CD4-positive, alpha-beta T cell (primary cell): ENCODE measurements around the gene PMF1. TPM values are rescaled to one million over a fixed set of nuclear protein-coding genes. Genes with fewer than 3 reads are reported as not detected.

Source experiments
- ATAC-seq: fragments of 200-7000 bp; cut with Tn5 transposase; one replicate; pipeline ENCODE4 v1.10.0; 2022; ENCODE audit warnings: mild to moderate bottlenecking; ENCODE audit not compliant: poor library complexity
- CTCF ChIA-PET: fragments of 350-600 bp; sonication (Branson Sonifier 250); formaldehyde crosslinking; loops from one replicate; lab custom pipeline; 2021; ENCODE audit warnings: antibody characterized with exemption, inconsistent platforms; lab: Charles Lee
- POLR2A ChIA-PET: fragments of 350-600 bp; sonication (Branson Sonifier 250); formaldehyde crosslinking; loops from one replicate; lab custom pipeline; 2021; ENCODE audit warnings: antibody characterized with exemption, inconsistent platforms; lab: Charles Lee
- DNase-seq, 14 experiments: peaks; one replicate each; pipeline ENCODE4 v3.0.0-alpha.2; 2013 to 2020; ENCODE audit warnings: mixed read lengths in 2 of 14
- H3K27ac ChIP-seq, 2 donors: one replicate each; pipeline versions ENCODE4 v1.5.1 to v1.7.0; 2013; ENCODE audit warnings: low read length in 2 of 2, low read depth in 1 of 2, mild to moderate bottlenecking in 1 of 2
- H3K27me3 ChIP-seq, 2 experiments: 1 replicate in 1 of 2; 2 replicates in 1 of 2; pipeline versions ENCODE4 v1.6.1 to v1.7.0; 2013; ENCODE audit warnings: low read length in 2 of 2, control low read depth in 1 of 2, mild to moderate bottlenecking in 1 of 2, moderate library complexity in 1 of 2; ENCODE audit not compliant: insufficient read depth in 2 of 2, control insufficient read depth in 1 of 2
- H3K36me3 ChIP-seq: one replicate; pipeline ENCODE4 v1.6.1; 2013; ENCODE audit warnings: low read length, control low read depth; ENCODE audit not compliant: insufficient read depth
- H3K4me1 ChIP-seq: one replicate; pipeline ENCODE4 v1.6.1; 2013; ENCODE audit warnings: low read length, control low read depth; ENCODE audit not compliant: insufficient read depth
- H3K4me3 ChIP-seq: one replicate; pipeline ENCODE4 v1.5.1; 2013; ENCODE audit warnings: mild to moderate bottlenecking, low read length, moderate library complexity
- H3K9me3 ChIP-seq, 2 experiments: 1 replicate in 1 of 2; 2 replicates in 1 of 2; pipeline versions ENCODE4 v1.6.1 to v1.7.0; 2013; ENCODE audit warnings: low read length in 2 of 2, mild to moderate bottlenecking in 2 of 2, control low read depth in 1 of 2, moderate library complexity in 1 of 2; ENCODE audit not compliant: control insufficient read depth in 1 of 2, insufficient read depth in 1 of 2
- H3K27ac Mint-ChIP-seq: one replicate; pipeline ENCODE4 v1.8.0; 2020; ENCODE audit warnings: mixed read lengths
- H3K27me3 Mint-ChIP-seq: one replicate; pipeline ENCODE4 v1.8.0; 2021; ENCODE audit warnings: mixed read lengths
- H3K36me3 Mint-ChIP-seq: one replicate; pipeline ENCODE4 v1.8.0; 2021; ENCODE audit warnings: low read depth, mixed read lengths
- H3K4me1 Mint-ChIP-seq: one replicate; pipeline ENCODE4 v1.8.0; 2021; ENCODE audit warnings: low read depth, mixed read lengths
- H3K4me3 Mint-ChIP-seq: one replicate; pipeline ENCODE4 v1.8.0; 2020; ENCODE audit warnings: mild to moderate bottlenecking, mixed read lengths
- H3K9me3 Mint-ChIP-seq: one replicate; pipeline ENCODE4 v1.8.0; 2020; ENCODE audit warnings: mixed read lengths
- CTCF ChIP-seq: fragments of 200-600 bp; IDR thresholded peaks from one replicate; pipeline ENCODE4 v1.8.0; 2022; ENCODE audit warnings: antibody characterized with exemption, mild to moderate bottlenecking
- intact Hi-C, 2 experiments: fragments of 100-400 bp; cut with DNase I in 1 of 2; cut with micrococcal nuclease in 1 of 2; formaldehyde crosslinking; loops; one replicate each; pipeline versions ENCODE4 v1.15.1 to v1.9.0; 2023 to 2025; cut with DNase I, micrococcal nuclease
- total RNA-seq, 174 experiments: library from RNA in 2 of 174; stranded (reverse) in 2 of 174; gene quantifications; one replicate each; pipeline ENCODE4 v1.2.3 and lab custom pipeline; 2021 to 2026

PMF1 gene
- total RNA-seq, 2 experiments from 2014 or later = 58.0 to 61.2 TPM

GRCh38 chr1:156211243-156211642 lies 1.6 kb upstream of the PMF1 start:
- ATAC-seq = no peak
- H3K27me3 ChIP-seq = no peaks in the 10 kb centered on the region
- intact Hi-C loops = loop anchor here in 1 of 2 experiments (5.0 to 10.0 kb wide), 2 partner anchors 126 to 534 kb away; partner anchors contain the start of genes CCT3, MRPL24 and TSACC
- no peak for TF ChIP-seq CTCF
- H3K4me1 ChIP-seq = peaks cover 37% of the 10 kb centered on the region
- no peaks in the 10 kb centered on the region for H3K9me3 Mint-ChIP-seq
- CTCF ChIA-PET = interaction anchor here (1.0 kb wide), 1 partner anchor 114 kb away, joined by 3 read pairs; no protein-coding TSS in a partner anchor
- H3K27ac ChIP-seq = no peak overlapping the region
- H3K27me3 Mint-ChIP-seq = no peaks in the 10 kb centered on the region
- peaks cover 28% of the 10 kb centered on the region for H3K4me1 Mint-ChIP-seq
- POLR2A ChIA-PET = no interaction called here
- DNase-seq = no peak
- H3K27ac Mint-ChIP-seq = peak overlapping the region; percentile 99
- H3K4me3 Mint-ChIP-seq = peak overlapping the region; percentile 59
- peaks cover 48% of the 10 kb centered on the region for H3K36me3 ChIP-seq
- H3K36me3 Mint-ChIP-seq = peaks cover 79% of the 10 kb centered on the region
- H3K4me3 ChIP-seq = no peak overlapping the region
- H3K9me3 ChIP-seq = no peaks in the 10 kb centered on the region

GRCh38 chr1:156212130-156212529 lies 677 bp upstream of the PMF1 start:
- no peaks in the 10 kb centered on the region for H3K27me3 Mint-ChIP-seq
- H3K9me3 ChIP-seq = no peaks in the 10 kb centered on the region
- no peaks in the 10 kb centered on the region for H3K9me3 Mint-ChIP-seq
- H3K4me1 ChIP-seq = peaks cover 38% of the 10 kb centered on the region
- peaks cover 41% of the 10 kb centered on the region for H3K36me3 ChIP-seq
- H3K27ac ChIP-seq = peak overlapping the region; percentile 90 to 98
- DNase-seq (no peak), ATAC-seq (no peak)
- H3K4me3 Mint-ChIP-seq = peak overlapping the region; percentile 98
- CTCF ChIA-PET = interaction anchor here (4.5 kb wide), 1 partner anchor 12 kb away, joined by 45 read pairs; no protein-coding TSS in a partner anchor
- H3K4me3 ChIP-seq = peak overlapping the region; percentile 69
- POLR2A ChIA-PET = interaction anchor here (0.7 to 2.8 kb wide), 31 partner anchors 8 to 355 kb away, joined by 3 to 46 read pairs (median 6); partner anchors contain the start of genes ARHGEF2, GON4L, KHDC4 and SEMA4A
- no peaks in the 10 kb centered on the region for H3K27me3 ChIP-seq
- no peak for TF ChIP-seq CTCF
- peaks cover 28% of the 10 kb centered on the region for H3K4me1 Mint-ChIP-seq
- H3K36me3 Mint-ChIP-seq = peaks cover 75% of the 10 kb centered on the region
- intact Hi-C loops = loop anchor here (1.0 to 10.0 kb wide), 3 partner anchors 19 to 533 kb away; partner anchors contain the start of genes CCT3 (in 1 of the 2), MRPL24 (in 1 of the 2) and TSACC (in 1 of the 2)
- H3K27ac Mint-ChIP-seq = peak overlapping the region; percentile 99

- peaks cover 28% of the 10 kb centered on the region for H3K36me3 ChIP-seq
- peaks cover 74% of the 10 kb centered on the region for H3K36me3 Mint-ChIP-seq
- H3K4me1 ChIP-seq = peaks cover 51% of the 10 kb centered on the region
- H3K27me3 ChIP-seq = no peaks in the 10 kb centered on the region
- ATAC-seq (no peak), DNase-seq (no peak)
- H3K9me3 Mint-ChIP-seq = no peaks in the 10 kb centered on the region
- peak overlapping the region; percentile 90 to 98 for H3K27ac ChIP-seq
- H3K4me1 Mint-ChIP-seq = peaks cover 40% of the 10 kb centered on the region
- ChIA-PET POLR2A (interaction anchor here (0.8 to 2.8 kb wide), 26 partner anchors 11 to 576 kb away, joined by 3 to 46 read pairs (median 6); partner anchors contain the start of genes CCT3, SEMA4A, SLC25A44 and SMG5), CTCF (interaction anchor here (0.8 to 4.5 kb wide), 3 partner anchors 11 to 117 kb away, joined by 3 to 45 read pairs (median 6); partner anchors contain the start of gene SMG5)
- H3K4me3 Mint-ChIP-seq = peak overlapping the region; percentile 98
- H3K4me3 ChIP-seq = peak overlapping the region; percentile 69
- TF ChIP-seq CTCF = no peak
- intact Hi-C loops = loop anchor here in 1 of 2 experiments (5.0 to 10.0 kb wide), 2 partner anchors 124 to 531 kb away; partner anchors contain the start of genes CCT3, MRPL24 and TSACC
- H3K27ac Mint-ChIP-seq = peak overlapping the region; percentile 99
- no peaks in the 10 kb centered on the region for H3K9me3 ChIP-seq
- no peaks in the 10 kb centered on the region for H3K27me3 Mint-ChIP-seq
Observed at GRCh38 chr1:156213644-156213966, 798 bp downstream of the PMF1 start.
